Raji (cell line): ENCODE measurements around the gene MORC3.

Experiments
- POLR2A ChIP-seq: IDR thresholded peaks from 2 replicates; pipeline ENCODE4 v1.6.1; 2011; ENCODE audit warnings: low read depth, low read length, control low read depth; ENCODE audit not compliant: insufficient read depth

Gene MORC3, protein sequence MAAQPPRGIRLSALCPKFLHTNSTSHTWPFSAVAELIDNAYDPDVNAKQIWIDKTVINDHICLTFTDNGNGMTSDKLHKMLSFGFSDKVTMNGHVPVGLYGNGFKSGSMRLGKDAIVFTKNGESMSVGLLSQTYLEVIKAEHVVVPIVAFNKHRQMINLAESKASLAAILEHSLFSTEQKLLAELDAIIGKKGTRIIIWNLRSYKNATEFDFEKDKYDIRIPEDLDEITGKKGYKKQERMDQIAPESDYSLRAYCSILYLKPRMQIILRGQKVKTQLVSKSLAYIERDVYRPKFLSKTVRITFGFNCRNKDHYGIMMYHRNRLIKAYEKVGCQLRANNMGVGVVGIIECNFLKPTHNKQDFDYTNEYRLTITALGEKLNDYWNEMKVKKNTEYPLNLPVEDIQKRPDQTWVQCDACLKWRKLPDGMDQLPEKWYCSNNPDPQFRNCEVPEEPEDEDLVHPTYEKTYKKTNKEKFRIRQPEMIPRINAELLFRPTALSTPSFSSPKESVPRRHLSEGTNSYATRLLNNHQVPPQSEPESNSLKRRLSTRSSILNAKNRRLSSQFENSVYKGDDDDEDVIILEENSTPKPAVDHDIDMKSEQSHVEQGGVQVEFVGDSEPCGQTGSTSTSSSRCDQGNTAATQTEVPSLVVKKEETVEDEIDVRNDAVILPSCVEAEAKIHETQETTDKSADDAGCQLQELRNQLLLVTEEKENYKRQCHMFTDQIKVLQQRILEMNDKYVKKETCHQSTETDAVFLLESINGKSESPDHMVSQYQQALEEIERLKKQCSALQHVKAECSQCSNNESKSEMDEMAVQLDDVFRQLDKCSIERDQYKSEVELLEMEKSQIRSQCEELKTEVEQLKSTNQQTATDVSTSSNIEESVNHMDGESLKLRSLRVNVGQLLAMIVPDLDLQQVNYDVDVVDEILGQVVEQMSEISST

DNA sequence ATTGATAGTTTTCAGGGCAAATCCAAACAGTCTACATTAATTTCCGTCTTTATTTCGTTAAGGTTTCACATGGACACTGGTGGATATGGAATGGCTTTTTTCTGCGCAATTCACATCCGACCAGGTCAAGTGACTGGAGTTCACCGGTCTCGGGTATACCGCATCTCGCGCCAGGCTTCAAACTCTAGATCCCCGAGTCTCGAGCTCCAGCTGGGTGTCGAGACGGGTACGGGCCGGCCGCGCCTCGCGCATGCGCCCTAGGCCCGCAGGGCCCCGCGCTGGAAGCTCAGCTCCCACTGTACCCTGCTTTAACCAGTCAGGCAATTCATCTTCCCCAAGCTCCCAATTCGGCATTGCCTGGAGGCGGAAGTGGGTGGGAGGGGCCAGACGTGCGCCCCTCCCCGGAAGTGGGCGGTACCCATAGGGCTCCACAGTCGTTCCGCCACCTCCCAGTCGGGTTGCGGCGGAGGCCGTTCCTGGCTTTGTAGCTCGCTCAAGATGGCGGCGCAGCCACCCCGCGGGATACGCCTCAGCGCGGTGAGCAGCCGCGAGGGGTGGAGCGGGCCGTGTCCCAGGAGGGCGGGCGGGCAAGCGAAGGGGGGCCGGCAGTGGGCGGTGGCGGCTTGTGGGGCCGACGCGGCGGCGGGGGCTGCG lies at the start of gene MORC3:
Gene MORC3 (plus strand): TSS at position 431 of the 654 bp plus-strand sequence. CDS start 68 bp downstream, at position 499.
- TF ChIP-seq POLR2A = peak; percentile 91

GRCh38 chr21:36274128-36274527 lies 45.9 kb upstream of the MORC3 start:
- no peak for TF ChIP-seq POLR2A

GRCh38 chr21:36282568-36283230 lies 37.3 kb upstream of the MORC3 start:
- no peak for TF ChIP-seq POLR2A

GRCh38 chr21:36288651-36289243 lies 31.2 kb upstream of the MORC3 start:
- TF ChIP-seq POLR2A = no peak

DNA sequence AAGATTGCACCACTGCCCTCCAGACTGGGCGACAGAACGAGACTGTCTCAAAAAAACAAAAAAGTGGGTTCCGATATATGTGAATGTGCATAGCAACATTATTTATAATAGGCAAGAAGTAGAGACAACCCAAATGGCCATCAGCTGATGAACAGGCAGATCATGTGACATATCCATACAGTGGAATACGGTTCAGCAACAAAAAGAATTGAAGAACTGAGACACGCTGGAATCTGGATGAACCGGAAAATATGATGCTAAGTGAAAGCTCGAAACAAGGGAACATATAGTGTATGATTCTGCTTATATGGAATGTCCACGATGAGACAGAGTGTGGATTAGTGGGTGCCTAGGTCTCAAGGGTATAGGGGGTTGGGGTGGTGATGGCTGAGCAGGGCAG lies 28.5 kb upstream of the MORC3 start:
- TF ChIP-seq POLR2A = no peak

DNA sequence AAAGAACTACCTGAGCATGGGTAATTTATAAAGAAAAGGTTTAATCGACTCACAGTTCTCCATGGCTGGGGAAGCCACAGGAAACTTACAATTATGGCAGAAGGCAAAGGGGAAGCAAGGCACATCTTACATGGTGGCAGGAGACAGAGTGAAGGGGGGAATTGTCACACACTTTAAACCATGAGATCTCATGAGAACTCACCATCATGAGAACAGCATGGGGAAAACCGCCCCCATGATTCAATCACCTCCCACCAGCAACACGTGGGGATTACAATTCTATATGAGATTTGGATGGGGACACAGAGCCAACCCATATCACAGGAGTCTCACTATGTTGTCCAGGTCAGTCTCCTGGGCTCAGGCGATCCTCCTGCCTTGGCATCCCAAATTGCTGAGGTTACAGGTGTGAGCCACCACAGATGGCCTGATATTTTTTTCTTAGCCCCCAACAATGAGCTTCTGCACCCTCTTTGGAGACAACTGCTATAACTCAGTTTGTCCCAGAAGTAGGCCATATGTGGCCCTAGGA lies 22.5 kb upstream of the MORC3 start:
- TF ChIP-seq POLR2A = no peak

GRCh38 chr21:36297938-36298572 lies 21.9 kb upstream of the MORC3 start:
- TF ChIP-seq POLR2A = peak; percentile 49; the same call in 1 of the 2 replicates

- TF ChIP-seq POLR2A = no peak
Observed at GRCh38 chr21:36306872-36307534, 13.0 kb upstream of the MORC3 start.

- TF ChIP-seq POLR2A = no peak
Observed at GRCh38 chr21:36310016-36310415, 10.0 kb upstream of the MORC3 start.

GRCh38 chr21:36316872-36317484 lies 3.0 kb upstream of the MORC3 start:
- TF ChIP-seq POLR2A = no peak

DNA sequence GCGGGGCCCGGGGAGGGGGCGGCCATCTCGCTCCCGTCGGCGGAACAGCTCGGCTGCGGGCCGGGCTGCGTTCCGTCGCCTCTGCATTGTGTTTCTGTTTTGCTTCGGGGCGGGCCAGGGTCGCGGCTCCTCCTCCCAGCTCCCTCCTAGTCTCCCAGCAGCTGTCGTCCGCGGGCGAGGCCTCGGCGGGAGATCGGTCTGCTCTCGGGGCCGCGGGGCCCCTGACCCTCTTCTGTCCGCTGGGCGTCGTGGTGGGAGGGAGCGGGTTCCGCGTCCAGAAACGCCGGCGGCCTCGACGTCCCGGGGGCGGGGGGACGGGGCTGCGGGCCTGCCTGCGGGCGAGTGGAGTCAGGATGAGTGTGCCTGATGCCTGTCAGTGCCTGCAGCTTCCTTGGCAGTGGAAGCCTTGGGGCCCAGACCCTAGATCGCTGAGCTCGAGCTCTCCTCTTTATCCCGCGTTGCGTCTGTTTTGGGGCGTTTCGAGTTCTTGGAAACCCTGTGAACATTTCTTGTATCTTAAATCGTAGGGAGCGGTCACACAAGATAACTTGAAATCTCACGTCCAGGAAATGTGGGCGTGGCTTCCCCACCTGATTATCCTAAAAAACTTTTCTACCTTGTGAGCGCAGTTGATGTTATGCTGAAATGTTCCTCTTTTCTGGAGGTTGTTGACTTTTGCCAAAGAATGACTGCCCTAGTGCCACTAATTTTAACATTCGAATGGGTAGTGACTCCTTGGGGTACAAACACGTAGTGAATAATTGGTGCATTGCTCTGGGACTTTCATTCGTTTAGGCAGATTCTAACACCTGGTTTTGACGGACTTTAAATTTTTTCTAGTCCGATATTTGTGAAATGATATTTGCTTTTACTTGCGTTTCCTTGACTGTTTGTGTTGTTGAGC lies 676 bp downstream of the MORC3 start:
- no peak; the same call in 1 of the 2 replicates for TF ChIP-seq POLR2A
